ENCODE measurements around the gene PRUNE1. TPM values are rescaled to one million over a fixed set of nuclear protein-coding genes. Genes with fewer than 3 reads are reported as not detected.

PRUNE1 gene
- total RNA-seq, 1 experiment from 2014 or later = 24.5 TPM

- no peaks in the 10 kb centered on the region for H3K27me3 Mint-ChIP-seq (ENCODE audit: low read depth)
- ATAC-seq = no peak
- no peaks in the 10 kb centered on the region for H3K36me3 Mint-ChIP-seq
- no peaks in the 10 kb centered on the region for H3K9me3 Mint-ChIP-seq
- POLR2A ChIA-PET = interaction anchor here (0.7 to 1.0 kb wide), 2 partner anchors 14 to 64 kb away, joined by 4 to 5 read pairs; partner anchors contain the start of gene MINDY1
- DNase-seq (ENCODE audit: low spot score) = no peak
- H3K4me1 Mint-ChIP-seq = peaks cover 6% of the 10 kb centered on the region; the same call in 1 of the 2 replicates
- CTCF ChIA-PET = interaction anchor here (5.7 kb wide), 1 partner anchor 9 kb away, joined by 109 read pairs; the partner anchor contains the start of gene ANXA9
- no peak overlapping the region for H3K4me3 Mint-ChIP-seq
- no peak for TF ChIP-seq SP1 (CRISPR knock-in tag; conservative IDR thresholded peaks at IDR 0.05)
- no peak for TF ChIP-seq TEAD4 (CRISPR knock-in tag; IDR thresholded peaks at IDR 0.05)
- TF ChIP-seq EMX1 (CRISPR knock-in tag; IDR thresholded peaks at IDR 0.05) = no peak
- no peak for TF ChIP-seq MXD4 (CRISPR knock-in tag; IDR thresholded peaks at IDR 0.05; ENCODE audit: borderline replicate concordance)
- no peak for TF ChIP-seq CREB1 (CRISPR knock-in tag; IDR thresholded peaks at IDR 0.05)
- TF ChIP-seq, protein P1, sequence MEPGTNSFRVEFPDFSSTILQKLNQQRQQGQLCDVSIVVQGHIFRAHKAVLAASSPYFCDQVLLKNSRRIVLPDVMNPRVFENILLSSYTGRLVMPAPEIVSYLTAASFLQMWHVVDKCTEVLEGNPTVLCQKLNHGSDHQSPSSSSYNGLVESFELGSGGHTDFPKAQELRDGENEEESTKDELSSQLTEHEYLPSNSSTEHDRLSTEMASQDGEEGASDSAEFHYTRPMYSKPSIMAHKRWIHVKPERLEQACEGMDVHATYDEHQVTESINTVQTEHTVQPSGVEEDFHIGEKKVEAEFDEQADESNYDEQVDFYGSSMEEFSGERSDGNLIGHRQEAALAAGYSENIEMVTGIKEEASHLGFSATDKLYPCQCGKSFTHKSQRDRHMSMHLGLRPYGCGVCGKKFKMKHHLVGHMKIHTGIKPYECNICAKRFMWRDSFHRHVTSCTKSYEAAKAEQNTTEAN (CRISPR knock-in tag; IDR thresholded peaks at IDR 0.05) = no peak
- no peak for TF ChIP-seq ETV6 (CRISPR knock-in tag; IDR thresholded peaks at IDR 0.05)
- no peak for TF ChIP-seq KAT7 (CRISPR knock-in tag; IDR thresholded peaks at IDR 0.05; ENCODE audit: borderline replicate concordance)
- TF ChIP-seq NFE2L1 (CRISPR knock-in tag; IDR thresholded peaks at IDR 0.05) = no peak
- TF ChIP-seq, protein P2, sequence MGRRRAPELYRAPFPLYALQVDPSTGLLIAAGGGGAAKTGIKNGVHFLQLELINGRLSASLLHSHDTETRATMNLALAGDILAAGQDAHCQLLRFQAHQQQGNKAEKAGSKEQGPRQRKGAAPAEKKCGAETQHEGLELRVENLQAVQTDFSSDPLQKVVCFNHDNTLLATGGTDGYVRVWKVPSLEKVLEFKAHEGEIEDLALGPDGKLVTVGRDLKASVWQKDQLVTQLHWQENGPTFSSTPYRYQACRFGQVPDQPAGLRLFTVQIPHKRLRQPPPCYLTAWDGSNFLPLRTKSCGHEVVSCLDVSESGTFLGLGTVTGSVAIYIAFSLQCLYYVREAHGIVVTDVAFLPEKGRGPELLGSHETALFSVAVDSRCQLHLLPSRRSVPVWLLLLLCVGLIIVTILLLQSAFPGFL (CRISPR knock-in tag; IDR thresholded peaks at IDR 0.05; ENCODE audit: borderline replicate concordance) = no peak
- no peak for TF ChIP-seq ZNF232 (CRISPR knock-in tag; IDR thresholded peaks at IDR 0.05)
- no peak for TF ChIP-seq TP53 (CRISPR knock-in tag; IDR thresholded peaks at IDR 0.05)
- no peak for TF ChIP-seq RELA (CRISPR knock-in tag; IDR thresholded peaks at IDR 0.05; ENCODE audit: borderline replicate concordance)
- TF ChIP-seq, protein P3, sequence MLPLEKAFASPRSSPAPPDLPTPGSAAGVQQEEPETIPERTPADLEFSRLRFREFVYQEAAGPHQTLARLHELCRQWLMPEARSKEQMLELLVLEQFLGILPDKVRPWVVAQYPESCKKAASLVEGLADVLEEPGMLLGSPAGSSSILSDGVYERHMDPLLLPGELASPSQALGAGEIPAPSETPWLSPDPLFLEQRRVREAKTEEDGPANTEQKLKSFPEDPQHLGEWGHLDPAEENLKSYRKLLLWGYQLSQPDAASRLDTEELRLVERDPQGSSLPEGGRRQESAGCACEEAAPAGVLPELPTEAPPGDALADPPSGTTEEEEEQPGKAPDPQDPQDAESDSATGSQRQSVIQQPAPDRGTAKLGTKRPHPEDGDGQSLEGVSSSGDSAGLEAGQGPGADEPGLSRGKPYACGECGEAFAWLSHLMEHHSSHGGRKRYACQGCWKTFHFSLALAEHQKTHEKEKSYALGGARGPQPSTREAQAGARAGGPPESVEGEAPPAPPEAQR (CRISPR knock-in tag; IDR thresholded peaks at IDR 0.05) = no peak
- TF ChIP-seq, protein P4, sequence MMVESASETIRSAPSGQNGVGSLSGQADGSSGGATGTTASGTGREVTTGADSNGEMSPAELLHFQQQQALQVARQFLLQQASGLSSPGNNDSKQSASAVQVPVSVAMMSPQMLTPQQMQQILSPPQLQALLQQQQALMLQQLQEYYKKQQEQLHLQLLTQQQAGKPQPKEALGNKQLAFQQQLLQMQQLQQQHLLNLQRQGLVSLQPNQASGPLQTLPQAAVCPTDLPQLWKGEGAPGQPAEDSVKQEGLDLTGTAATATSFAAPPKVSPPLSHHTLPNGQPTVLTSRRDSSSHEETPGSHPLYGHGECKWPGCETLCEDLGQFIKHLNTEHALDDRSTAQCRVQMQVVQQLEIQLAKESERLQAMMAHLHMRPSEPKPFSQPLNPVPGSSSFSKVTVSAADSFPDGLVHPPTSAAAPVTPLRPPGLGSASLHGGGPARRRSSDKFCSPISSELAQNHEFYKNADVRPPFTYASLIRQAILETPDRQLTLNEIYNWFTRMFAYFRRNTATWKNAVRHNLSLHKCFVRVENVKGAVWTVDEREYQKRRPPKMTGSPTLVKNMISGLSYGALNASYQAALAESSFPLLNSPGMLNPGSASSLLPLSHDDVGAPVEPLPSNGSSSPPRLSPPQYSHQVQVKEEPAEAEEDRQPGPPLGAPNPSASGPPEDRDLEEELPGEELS (CRISPR knock-in tag; IDR thresholded peaks at IDR 0.05) = no peak
- no peak for TF ChIP-seq ZNF219 (CRISPR knock-in tag; IDR thresholded peaks at IDR 0.05; ENCODE audit: borderline replicate concordance)
- TF ChIP-seq, protein P5, sequence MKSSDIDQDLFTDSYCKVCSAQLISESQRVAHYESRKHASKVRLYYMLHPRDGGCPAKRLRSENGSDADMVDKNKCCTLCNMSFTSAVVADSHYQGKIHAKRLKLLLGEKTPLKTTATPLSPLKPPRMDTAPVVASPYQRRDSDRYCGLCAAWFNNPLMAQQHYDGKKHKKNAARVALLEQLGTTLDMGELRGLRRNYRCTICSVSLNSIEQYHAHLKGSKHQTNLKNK (CRISPR knock-in tag; IDR thresholded peaks at IDR 0.05) = no peak
- no peak for TF ChIP-seq RORB (CRISPR knock-in tag; IDR thresholded peaks at IDR 0.05)
- no peak for TF ChIP-seq ARID4B (CRISPR knock-in tag; IDR thresholded peaks at IDR 0.05; ENCODE audit: borderline replicate concordance)
- no peak overlapping the region for H3K27ac Mint-ChIP-seq
These were observed 15.6 kb upstream of the PRUNE1 start for GRCh38 chr1:150992626-150993025.
